Mesothelial cell of epicardium (in vitro differentiated cells): ENCODE data around the gene IFIT1B. TPM values are rescaled to one million over a fixed set of nuclear protein-coding genes. Genes with fewer than 3 reads are reported as not detected.

Source experiments
- DNase-seq, 2 experiments: peaks; one replicate each; pipeline ENCODE4 v3.0.0; 2021; ENCODE audit warnings: low spot score in 2 of 2; ENCODE audit not compliant: unreplicated experiment in 2 of 2
- H3K27ac Mint-ChIP-seq: 2 replicates; pipeline ENCODE4 v1.8.0; 2021; ENCODE audit warnings: mixed read lengths
- H3K27me3 Mint-ChIP-seq: 2 replicates; pipeline ENCODE4 v1.8.0; 2021; ENCODE audit warnings: low read depth, mixed read lengths
- H3K36me3 Mint-ChIP-seq: 2 replicates; pipeline ENCODE4 v1.8.0; 2021; ENCODE audit warnings: mixed read lengths
- H3K4me1 Mint-ChIP-seq: 2 replicates; pipeline ENCODE4 v1.8.0; 2021; ENCODE audit warnings: mixed read lengths
- H3K4me3 Mint-ChIP-seq: 2 replicates; pipeline ENCODE4 v1.8.0; 2021; ENCODE audit warnings: mild to moderate bottlenecking, moderate library complexity, mixed read lengths
- H3K9me3 Mint-ChIP-seq: 2 replicates; pipeline ENCODE4 v1.8.0; 2021; ENCODE audit warnings: mixed read lengths
- total RNA-seq: library from RNA; stranded (reverse); gene quantifications from 3 replicates; pipeline ENCODE4 v1.2.1, GENCODE V29; 2021
- TF ChIP-seq, protein P1 (sequence below): fragments of 200-600 bp; sonication (generic); IDR thresholded peaks from one replicate; pipeline ENCODE4 v1.5.0; 2021; ENCODE audit warnings: antibody characterized with exemption; ENCODE audit not compliant: unreplicated experiment

Gene IFIT1B
- total RNA-seq, 1 donor from 2014 or later: not detected

- Mint-ChIP-seq H3K9me3 (no peaks in the 10 kb centered on the region), H3K4me3 (peak within 1 kb of the TSS; percentile 94), H3K27ac (peak within 1 kb of the TSS; percentile 100), H3K4me1 (peaks cover 31% of the 10 kb centered on the region), H3K27me3 (no peaks in the 10 kb centered on the region), H3K36me3 (peaks cover 11% of the 10 kb centered on the region)
- TF ChIP-seq, protein P1, sequence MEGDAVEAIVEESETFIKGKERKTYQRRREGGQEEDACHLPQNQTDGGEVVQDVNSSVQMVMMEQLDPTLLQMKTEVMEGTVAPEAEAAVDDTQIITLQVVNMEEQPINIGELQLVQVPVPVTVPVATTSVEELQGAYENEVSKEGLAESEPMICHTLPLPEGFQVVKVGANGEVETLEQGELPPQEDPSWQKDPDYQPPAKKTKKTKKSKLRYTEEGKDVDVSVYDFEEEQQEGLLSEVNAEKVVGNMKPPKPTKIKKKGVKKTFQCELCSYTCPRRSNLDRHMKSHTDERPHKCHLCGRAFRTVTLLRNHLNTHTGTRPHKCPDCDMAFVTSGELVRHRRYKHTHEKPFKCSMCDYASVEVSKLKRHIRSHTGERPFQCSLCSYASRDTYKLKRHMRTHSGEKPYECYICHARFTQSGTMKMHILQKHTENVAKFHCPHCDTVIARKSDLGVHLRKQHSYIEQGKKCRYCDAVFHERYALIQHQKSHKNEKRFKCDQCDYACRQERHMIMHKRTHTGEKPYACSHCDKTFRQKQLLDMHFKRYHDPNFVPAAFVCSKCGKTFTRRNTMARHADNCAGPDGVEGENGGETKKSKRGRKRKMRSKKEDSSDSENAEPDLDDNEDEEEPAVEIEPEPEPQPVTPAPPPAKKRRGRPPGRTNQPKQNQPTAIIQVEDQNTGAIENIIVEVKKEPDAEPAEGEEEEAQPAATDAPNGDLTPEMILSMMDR: no peak
- DNase-seq: peak; percentile 71 to 79
These were observed 36.5 kb downstream of the IFIT1B start, which contains the start of gene IFIT5 for GRCh38 chr10:89414146-89414878. IFIT5 (plus strand) TSS chr10:89414568; CDS start chr10:89414799, 231 bp downstream.

- peak; percentile 28 to 48 for DNase-seq
- Mint-ChIP-seq H3K9me3 (no peaks in the 10 kb centered on the region), H3K27ac (peak overlapping the region; percentile 97), H3K4me1 (peaks cover 35% of the 10 kb centered on the region), H3K4me3 (peak overlapping the region; percentile 94), H3K27me3 (no peaks in the 10 kb centered on the region), H3K36me3 (peaks cover 11% of the 10 kb centered on the region)
- TF ChIP-seq, protein P1: no peak
These were observed 37.3 kb downstream of the IFIT1B start for GRCh38 chr10:89414879-89415821.

DNA sequence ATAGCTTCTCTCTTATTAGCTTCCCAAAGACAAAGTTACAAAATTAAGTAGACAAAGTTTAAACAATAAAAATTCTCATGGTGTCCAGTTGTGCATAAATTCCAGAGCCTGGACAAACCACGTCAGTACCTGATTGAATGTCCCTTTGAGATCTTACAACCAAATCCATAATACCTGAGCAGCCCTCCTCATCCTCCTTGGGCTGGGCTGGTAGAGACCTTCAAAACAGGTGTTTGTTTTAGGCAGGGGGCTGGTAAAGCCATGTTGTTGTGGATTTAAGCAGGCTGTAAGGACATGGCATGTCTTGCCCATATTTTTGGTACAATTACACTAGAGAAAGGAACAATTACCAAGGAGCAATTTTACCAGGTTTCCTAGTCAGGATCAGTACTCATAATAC is 38.6 kb downstream of the IFIT1B start:
- TF ChIP-seq, protein P1: no peak
- Mint-ChIP-seq H3K27me3 (no peaks in the 10 kb centered on the region), H3K9me3 (no peaks in the 10 kb centered on the region), H3K27ac (peak overlapping the region; percentile 37), H3K4me3 (peak overlapping the region; percentile 94), H3K4me1 (peaks cover 36% of the 10 kb centered on the region), H3K36me3 (peaks cover 15% of the 10 kb centered on the region)
- DNase-seq: no peak

- Mint-ChIP-seq H3K4me1 (peaks cover 31% of the 10 kb centered on the region), H3K4me3 (no peak overlapping the region), H3K27ac (no peak overlapping the region), H3K36me3 (peaks cover 13% of the 10 kb centered on the region), H3K9me3 (no peaks in the 10 kb centered on the region), H3K27me3 (peaks cover under 1% of the 10 kb centered on the region)
- TF ChIP-seq, protein P1: no peak
- DNase-seq: no peak
These were observed 41.7 kb downstream of the IFIT1B start for GRCh38 chr10:89419548-89419947.

DNA sequence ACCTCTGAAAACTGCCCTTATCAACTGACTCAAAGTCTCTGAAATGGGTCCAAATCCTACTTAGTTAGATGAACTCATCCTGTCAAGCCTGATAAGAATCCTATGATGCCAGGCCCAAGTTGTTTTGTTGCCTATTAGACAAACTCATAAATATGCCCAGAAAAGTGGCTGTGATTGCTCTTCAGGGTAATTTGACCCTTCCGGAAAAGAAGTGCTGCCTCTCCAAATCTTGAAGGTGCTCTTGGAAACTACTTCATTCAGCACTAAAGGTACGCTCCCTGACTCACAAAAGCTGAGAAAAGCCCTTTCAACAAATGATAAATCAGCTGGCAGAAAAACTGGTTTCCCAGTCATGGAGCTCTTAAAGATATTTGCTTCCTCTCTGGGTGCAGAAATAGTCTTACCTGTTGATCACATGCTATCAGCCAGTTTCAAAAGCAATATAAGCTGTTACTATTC is 43.2 kb downstream of the IFIT1B start:
- no peak overlapping the region for H3K27ac Mint-ChIP-seq
- DNase-seq: no peak
- peaks cover 24% of the 10 kb centered on the region for H3K4me1 Mint-ChIP-seq
- peaks cover 2% of the 10 kb centered on the region for H3K27me3 Mint-ChIP-seq
- TF ChIP-seq, protein P1: no peak
- H3K9me3 Mint-ChIP-seq: no peaks in the 10 kb centered on the region
- no peak overlapping the region for H3K4me3 Mint-ChIP-seq
- peaks cover 13% of the 10 kb centered on the region for H3K36me3 Mint-ChIP-seq
